ENCODE measurements around the gene ARHGAP44. TPM values are rescaled to one million over a fixed set of nuclear protein-coding genes. Genes with fewer than 3 reads are reported as not detected.

The ARHGAP44 gene
- total and polyA plus RNA-seq, 2 of the 4 experiments (the other 2 are of a cell fraction) = 0.54 to 1.0 TPM

- H2AK9ac ChIP-seq (replicated peaks; ENCODE audit: low read depth, low read length, poor library complexity) = no peak overlapping the region
- ChIA-PET CTCF (no interaction called here), POLR2A (ENCODE audit: unreplicated experiment) (no interaction called here)
- no peak for TF ChIP-seq FOS (IDR thresholded peaks at IDR 0.05; ENCODE audit: low read depth, low read length)
- TF ChIP-seq CTCF (conservative IDR thresholded peaks at IDR 0.05; ENCODE audit: low read depth, low read length) = no peak
- no peak for TF ChIP-seq NFE2L2 (IDR thresholded peaks at IDR 0.05; ENCODE audit: low read depth, low read length)
- no peak for TF ChIP-seq POLR2A (IDR thresholded peaks at IDR 0.05; ENCODE audit: low read depth, low read length)
- TF ChIP-seq CEBPB (IDR thresholded peaks at IDR 0.05; ENCODE audit: low read depth, low read length) = no peak
- TF ChIP-seq ELK1 (IDR thresholded peaks at IDR 0.05; ENCODE audit: borderline replicate concordance, low read depth, low read length) = no peak
- no peak for TF ChIP-seq MAFK (IDR thresholded peaks at IDR 0.05; ENCODE audit: low read depth, low read length)
- no peak for TF ChIP-seq RCOR1 (IDR thresholded peaks at IDR 0.05; ENCODE audit: insufficient replicate concordance, low read length)
- no peak for TF ChIP-seq RFX5 (IDR thresholded peaks at IDR 0.05; ENCODE audit: low read depth, low read length)
- TF ChIP-seq BHLHE40 (IDR thresholded peaks at IDR 0.05; ENCODE audit: low read depth, low read length) = no peak
- TF ChIP-seq CHD1 (IDR thresholded peaks at IDR 0.05; ENCODE audit: low read depth, low read length) = no peak
- TF ChIP-seq RAD21 (IDR thresholded peaks at IDR 0.05; ENCODE audit: low read length) = no peak
- no peak for TF ChIP-seq MAZ (IDR thresholded peaks at IDR 0.05; ENCODE audit: borderline replicate concordance, low read depth, low read length)
- TF ChIP-seq MXI1 (IDR thresholded peaks at IDR 0.05; ENCODE audit: borderline replicate concordance, low read depth, low read length) = no peak
- no TSS peak for BruUV-seq (replicated peaks)
- H3K4ac ChIP-seq (ENCODE audit: low read depth, low read length) = no peak overlapping the region
- H3K56ac ChIP-seq (ENCODE audit: extremely low read depth, insufficient read depth, low read length) = no peak overlapping the region
- H2AK5ac ChIP-seq (ENCODE audit: low read depth, low read length) = no peak overlapping the region
- no peaks in the 10 kb centered on the region for H3K9me3 ChIP-seq (ENCODE audit: control insufficient read depth, insufficient read depth, low read length)
- no peaks in the 10 kb centered on the region for H3K9me1 ChIP-seq (ENCODE audit: insufficient read depth, low read length)
- H2BK15ac ChIP-seq (ENCODE audit: low read depth, low read length) = no peak overlapping the region
- intact Hi-C loops (cut with micrococcal nuclease) (no loop called here), in situ Hi-C loops (cut with MboI; ENCODE audit: low sequenced_read_pairs) (no loop called here), dilution Hi-C loops (cut with HindIII; ENCODE audit: low sequenced_read_pairs, unreplicated experiment) (no loop called here)
- no peaks in the 10 kb centered on the region for H3K27me3 ChIP-seq (ENCODE audit: control insufficient read depth, insufficient read depth, low read length)
- no peak overlapping the region for H3K4me2 ChIP-seq (ENCODE audit: low read depth, low read length)
- H3K14ac ChIP-seq (replicated peaks; ENCODE audit: low read depth, low read length) = no peak overlapping the region
- no peak overlapping the region for H3K9ac ChIP-seq (ENCODE audit: low read depth, low read length)
- no peaks in the 10 kb centered on the region for H4K20me1 ChIP-seq (ENCODE audit: insufficient read depth, low read length)
- no peak overlapping the region for H2BK120ac ChIP-seq (ENCODE audit: low read depth, low read length)
- H3K79me1 ChIP-seq (ENCODE audit: low read depth in 1 of 2, low read length in 2 of 2) = no peaks in the 10 kb centered on the region
- H4K5ac ChIP-seq (ENCODE audit: low read depth, low read length) = no peak overlapping the region
- no peak for ATAC-seq (ENCODE audit: low read depth)
- no peaks in the 10 kb centered on the region for H3K36me3 ChIP-seq (ENCODE audit: control insufficient read depth, insufficient read depth, low read length)
- H4K8ac ChIP-seq (ENCODE audit: low read depth in 2 of 2, low read length in 2 of 2) = no peak overlapping the region
- no CpG with 5 or more reads among the region's 2 CpGs for WGBS, 2 experiments (ENCODE audit: extremely low coverage in 2 of 2, insufficient read length in 1 of 2)
- H2BK5ac ChIP-seq (ENCODE audit: low read depth, low read length, poor library complexity, severe bottlenecking) = no peak overlapping the region
- no peak overlapping the region for H3K4me3 ChIP-seq (ENCODE audit: insufficient read depth, low read depth, low read length)
- no peak overlapping the region for H3K18ac ChIP-seq (ENCODE audit: low read depth, low read length)
- DNase-seq = no peak
- no peak overlapping the region for H3K23ac ChIP-seq (ENCODE audit: low read depth, low read length)
- no peaks in the 10 kb centered on the region for H3K4me1 ChIP-seq (ENCODE audit: control insufficient read depth, insufficient read depth, low read length)
- no peak overlapping the region for H2AFZ ChIP-seq (replicated peaks; ENCODE audit: low read length, poor library complexity)
- no peak overlapping the region for H4K91ac ChIP-seq (ENCODE audit: insufficient read depth, low read depth, low read length)
- no peak overlapping the region for H2BK20ac ChIP-seq (ENCODE audit: low read depth, low read length)
- no peak overlapping the region for H3K27ac ChIP-seq (ENCODE audit: insufficient read depth, low read length)
These were observed 49.7 kb downstream of the ARHGAP44 start for GRCh38 chr17:12839042-12839441.

Measured in IMR-90 (cell line).